Naive B cell (primary cell): Measurements from ENCODE around the gene SLC5A8. TPM values are rescaled to one million over a fixed set of nuclear protein-coding genes. Genes with fewer than 3 reads are reported as not detected.
"Not testable (repeated sequence)": the region's sequence is repeated elsewhere in the genome, so short reads cannot be mapped to it uniquely, and the experiment has no call there.

Source experiments
- ATAC-seq, 2 donors: fragments of 150-1000 bp; cut with Tn5 transposase; 2 replicates each; pipeline ENCODE4 v1.10.0; 2021; ENCODE audit warnings: low read depth in 2 of 2, mild to moderate bottlenecking in 2 of 2, moderate library complexity in 2 of 2
- DNase-seq: peaks from one replicate; pipeline ENCODE4 v3.0.0; 2022
- H3K27ac Mint-ChIP-seq, 6 donors: one replicate each; pipeline ENCODE4 v1.8.0; 2020 to 2022; ENCODE audit warnings: mild to moderate bottlenecking in 6 of 6, mixed read lengths in 6 of 6, moderate library complexity in 5 of 6, inconsistent platforms in 2 of 6
- H3K27me3 Mint-ChIP-seq, 3 donors: one replicate each; pipeline ENCODE4 v1.8.0; 2021 to 2022; ENCODE audit warnings: mixed read lengths in 3 of 3, mild to moderate bottlenecking in 1 of 3
- H3K36me3 Mint-ChIP-seq, 2 donors: one replicate each; pipeline ENCODE4 v1.8.0; 2020 to 2022; ENCODE audit warnings: mixed read lengths in 2 of 2, inconsistent platforms in 1 of 2, mild to moderate bottlenecking in 1 of 2
- H3K4me1 Mint-ChIP-seq, 3 donors: one replicate each; pipeline ENCODE4 v1.8.0; 2020 to 2022; ENCODE audit warnings: mixed read lengths in 3 of 3, inconsistent platforms in 1 of 3, mild to moderate bottlenecking in 1 of 3, moderate library complexity in 1 of 3
- H3K4me3 Mint-ChIP-seq, 8 donors: one replicate each; pipeline ENCODE4 v1.8.0; 2020 to 2022; ENCODE audit warnings: mild to moderate bottlenecking in 8 of 8, mixed read lengths in 8 of 8, moderate library complexity in 8 of 8, inconsistent platforms in 2 of 8
- H3K9me3 Mint-ChIP-seq, 7 donors: one replicate each; pipeline ENCODE4 v1.8.0; 2020 to 2022; ENCODE audit warnings: mixed read lengths in 7 of 7, mild to moderate bottlenecking in 5 of 7, inconsistent platforms in 2 of 7, moderate library complexity in 1 of 7
- polyA plus RNA-seq, 6 donors: library from polyadenylated mRNA; unstranded; fragments of 300-500 nt; fragmentation: Illumina TruSeq; gene quantifications; one replicate each; pipeline ENCODE4 v1.2.3, GENCODE V29; 2021; ENCODE audit warnings: low read depth in 6 of 6

The SLC5A8 gene
- polyA plus RNA-seq, 6 donors from 2014 or later = not detected

GRCh38 chr12:101207086-101207780, 2.8 kb downstream of the SLC5A8 start:
- Mint-ChIP-seq H3K27me3 (peaks cover 21 to 43% (median 24%) of the 10 kb centered on the region in 3 donors), H3K9me3 (no peaks in the 10 kb centered on the region), H3K4me1 (no peaks in the 10 kb centered on the region), H3K27ac (no peak overlapping the region), H3K4me3 (no peak overlapping the region), H3K36me3 (no peaks in the 10 kb centered on the region)
- DNase-seq (no peak), ATAC-seq (no peak)

- Mint-ChIP-seq H3K9me3 (no peaks in the 10 kb centered on the region), H3K27me3 (peaks cover 12 to 33% (median 21%) of the 10 kb centered on the region in 3 donors), H3K36me3 (no peaks in the 10 kb centered on the region), H3K4me3 (no peak overlapping the region), H3K4me1 (no peaks in the 10 kb centered on the region), H3K27ac (peak overlapping the region in 1 of 6 donors; percentile 13)
- DNase-seq = no peak
- no peak for ATAC-seq
Observed at GRCh38 chr12:101204602-101205304, 5.3 kb downstream of the SLC5A8 start.

- Mint-ChIP-seq H3K4me3 (no peak overlapping the region), H3K27me3 (peaks cover 0 to 4% (median 0%) of the 10 kb centered on the region in 3 donors), H3K4me1 (no peaks in the 10 kb centered on the region), H3K9me3 (no peaks in the 10 kb centered on the region), H3K36me3 (no peaks in the 10 kb centered on the region), H3K27ac (no peak overlapping the region)
- DNase-seq = no peak
- ATAC-seq = no peak
Observed at GRCh38 chr12:101200824-101201223, 9.2 kb downstream of the SLC5A8 start.

GRCh38 chr12:101200145-101200544, 9.9 kb downstream of the SLC5A8 start:
- Mint-ChIP-seq H3K27me3 (peaks cover 0 to 4% (median 0%) of the 10 kb centered on the region in 3 donors), H3K4me3 (no peak overlapping the region), H3K4me1 (no peaks in the 10 kb centered on the region), H3K36me3 (no peaks in the 10 kb centered on the region), H3K9me3 (no peaks in the 10 kb centered on the region), H3K27ac (peak overlapping the region in 1 of 6 donors; percentile 2)
- no peak for ATAC-seq
- DNase-seq = no peak

- Mint-ChIP-seq H3K4me1 (no peaks in the 10 kb centered on the region), H3K36me3 (no peaks in the 10 kb centered on the region), H3K4me3 (no peak overlapping the region), H3K27ac (no peak overlapping the region), H3K9me3 (no peaks in the 10 kb centered on the region), H3K27me3 (peaks cover 0 to 6% (median 0%) of the 10 kb centered on the region in 3 donors)
- DNase-seq (no peak), ATAC-seq (no peak)
Observed at GRCh38 chr12:101186291-101186690, 23.7 kb downstream of the SLC5A8 start.

- ATAC-seq (no peak), DNase-seq (no peak)
- H3K27me3 Mint-ChIP-seq = peaks cover 0 to 3% (median 0%) of the 10 kb centered on the region in 3 donors
- H3K36me3 Mint-ChIP-seq = no peaks in the 10 kb centered on the region
- H3K4me1 Mint-ChIP-seq = no peaks in the 10 kb centered on the region
- peaks cover 0 to 5% (median 0%) of the 10 kb centered on the region in 7 donors for H3K9me3 Mint-ChIP-seq
- no peak overlapping the region for H3K4me3 Mint-ChIP-seq
- no peak overlapping the region for H3K27ac Mint-ChIP-seq
Observed at GRCh38 chr12:101181776-101182175, 28.3 kb downstream of the SLC5A8 start.

- DNase-seq (no peak), ATAC-seq (no peak)
- Mint-ChIP-seq H3K4me3 (no peak overlapping the region), H3K4me1 (no peaks in the 10 kb centered on the region), H3K9me3 (peaks cover 2 to 26% (median 10%) of the 10 kb centered on the region in 7 donors), H3K27me3 (peaks cover 0 to 11% (median 7%) of the 10 kb centered on the region in 3 donors), H3K27ac (no peak overlapping the region), H3K36me3 (peaks cover 0 to 9% of the 10 kb centered on the region in 2 donors)
Observed at GRCh38 chr12:101174541-101174940, 35.5 kb downstream of the SLC5A8 start.

- peaks cover 0 to 11% (median 7%) of the 10 kb centered on the region in 3 donors for H3K27me3 Mint-ChIP-seq
- H3K4me3 Mint-ChIP-seq = no peak overlapping the region
- H3K27ac Mint-ChIP-seq = no peak overlapping the region
- peaks cover 2 to 26% (median 10%) of the 10 kb centered on the region in 7 donors for H3K9me3 Mint-ChIP-seq
- ATAC-seq (no peak), DNase-seq (no peak)
- H3K4me1 Mint-ChIP-seq = no peaks in the 10 kb centered on the region
- H3K36me3 Mint-ChIP-seq = peaks cover 0 to 9% of the 10 kb centered on the region in 2 donors
Observed at GRCh38 chr12:101173197-101173749, 36.8 kb downstream of the SLC5A8 start.

GRCh38 chr12:101172316-101172715, 37.7 kb downstream of the SLC5A8 start:
- peaks cover 0 to 9% of the 10 kb centered on the region in 2 donors for H3K36me3 Mint-ChIP-seq
- H3K4me3 Mint-ChIP-seq = no peak overlapping the region
- peaks cover 2 to 26% (median 10%) of the 10 kb centered on the region in 7 donors for H3K9me3 Mint-ChIP-seq
- no peak for DNase-seq
- H3K27me3 Mint-ChIP-seq = peaks cover 0 to 11% (median 7%) of the 10 kb centered on the region in 3 donors
- no peaks in the 10 kb centered on the region for H3K4me1 Mint-ChIP-seq
- no peak overlapping the region for H3K27ac Mint-ChIP-seq
- no peak for ATAC-seq

- DNase-seq (no peak), ATAC-seq (no peak)
- Mint-ChIP-seq H3K27ac (no peak overlapping the region), H3K27me3 (peaks cover 0 to 11% (median 4%) of the 10 kb centered on the region in 3 donors), H3K36me3 (no peaks in the 10 kb centered on the region), H3K4me3 (no peak overlapping the region), H3K4me1 (no peaks in the 10 kb centered on the region), H3K9me3 (peaks cover 0 to 5% (median 3%) of the 10 kb centered on the region in 7 donors)
Observed at GRCh38 chr12:101168001-101168400, 42.0 kb downstream of the SLC5A8 start.

- DNase-seq (no peak), ATAC-seq (no peak)
- Mint-ChIP-seq H3K27me3 (peaks cover 0 to 9% (median 4%) of the 10 kb centered on the region in 3 donors), H3K36me3 (no peaks in the 10 kb centered on the region), H3K27ac (no peak overlapping the region), H3K9me3 (peaks cover 0 to 5% (median 4%) of the 10 kb centered on the region in 7 donors), H3K4me3 (no peak overlapping the region), H3K4me1 (no peaks in the 10 kb centered on the region)
Observed at GRCh38 chr12:101166866-101167265, 43.2 kb downstream of the SLC5A8 start.

- DNase-seq (no peak), ATAC-seq (no peak)
- Mint-ChIP-seq H3K36me3 (no peaks in the 10 kb centered on the region), H3K4me1 (no peaks in the 10 kb centered on the region), H3K4me3 (no peak overlapping the region), H3K9me3 (peaks cover 0 to 4% (median 0%) of the 10 kb centered on the region in 7 donors), H3K27me3 (peaks cover 0 to 4% (median 0%) of the 10 kb centered on the region in 3 donors), H3K27ac (no peak overlapping the region)
Observed at GRCh38 chr12:101165319-101165718, 44.7 kb downstream of the SLC5A8 start.

- not testable (repeated sequence) for DNase-seq, H3K27ac Mint-ChIP-seq, H3K9me3 Mint-ChIP-seq, H3K4me1 Mint-ChIP-seq, H3K27me3 Mint-ChIP-seq, H3K4me3 Mint-ChIP-seq, ATAC-seq, H3K36me3 Mint-ChIP-seq
Observed at GRCh38 chr12:101145777-101146431, 64.1 kb downstream of the SLC5A8 start.
